Hematopoietic multipotent progenitor cell treated with erythropoietin and hydrocortisone succinate and interleukin-3 and kit ligand, for 4 days (in vitro differentiated cells): ENCODE measurements around the gene CREBL2.
"Not testable (repeated sequence)": the region's sequence is repeated elsewhere in the genome, so short reads cannot be mapped to it uniquely, and the experiment has no call there.

ENCODE experiments used
- DNase-seq: peaks from one replicate; pipeline ENCODE4 v3.0.0-alpha.2; 2015

The CREBL2 gene

DNA sequence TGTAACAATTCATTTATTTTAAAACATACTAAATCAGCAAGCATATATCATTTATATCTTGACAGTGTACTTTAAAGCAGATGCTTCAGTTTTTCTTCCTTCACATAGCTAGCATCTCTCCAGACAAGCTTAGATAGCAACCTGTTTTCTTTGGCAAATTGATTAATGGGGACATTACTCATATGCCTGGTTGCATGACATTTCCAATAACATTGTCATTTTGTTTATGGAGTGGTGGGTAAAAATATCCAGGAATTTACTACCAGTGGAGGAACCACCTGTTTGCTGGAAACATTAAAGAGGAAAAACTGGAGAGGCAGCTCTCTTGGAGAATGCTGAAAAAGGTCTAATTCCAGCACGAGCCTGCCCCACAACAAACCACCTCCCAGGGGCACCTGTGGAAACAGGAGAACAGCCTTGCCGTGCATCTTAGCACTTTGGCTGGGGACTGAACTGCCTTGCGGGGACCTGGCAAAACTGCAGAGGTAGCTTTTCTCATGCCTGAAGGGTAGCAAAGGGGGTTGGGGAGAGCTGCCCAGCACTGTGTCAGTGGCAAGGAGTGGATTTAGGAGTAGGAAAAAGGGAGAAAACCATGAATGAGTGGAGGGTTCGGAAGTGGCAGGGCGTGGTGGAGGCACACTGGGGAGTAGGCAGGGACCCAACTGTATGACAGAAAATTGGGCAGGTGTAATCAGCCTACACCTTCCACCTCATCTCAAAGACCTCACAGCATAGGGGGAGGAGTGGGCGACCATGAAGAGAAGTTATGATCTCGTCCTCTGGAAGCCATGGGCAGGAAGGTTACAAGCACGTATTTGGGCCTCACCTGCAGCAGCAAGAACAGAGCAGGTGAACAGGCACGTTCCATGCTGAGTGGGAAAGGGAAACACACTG lies 11.7 kb upstream of the CREBL2 start:
- no peak for DNase-seq

DNA sequence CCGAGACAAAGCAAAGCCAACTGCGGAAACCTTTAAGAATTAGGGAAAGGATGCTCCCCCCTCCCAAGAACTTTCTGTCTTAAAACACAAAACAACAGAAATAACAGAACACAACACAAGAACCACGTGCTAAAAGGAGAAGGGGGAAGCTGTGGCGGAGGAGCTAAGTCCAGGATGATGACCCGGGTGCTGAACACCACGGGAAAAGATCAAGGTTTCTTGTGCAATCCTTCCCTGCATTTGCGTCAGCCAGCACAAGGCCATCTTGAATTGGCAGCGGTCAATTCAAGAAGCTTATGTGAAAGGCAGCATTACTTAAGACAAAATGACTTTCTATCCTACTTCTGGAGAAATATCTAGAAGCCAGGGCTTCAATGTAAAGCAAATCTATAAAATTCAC lies 11.0 kb upstream of the CREBL2 start:
- peak; percentile 23 for DNase-seq

DNA sequence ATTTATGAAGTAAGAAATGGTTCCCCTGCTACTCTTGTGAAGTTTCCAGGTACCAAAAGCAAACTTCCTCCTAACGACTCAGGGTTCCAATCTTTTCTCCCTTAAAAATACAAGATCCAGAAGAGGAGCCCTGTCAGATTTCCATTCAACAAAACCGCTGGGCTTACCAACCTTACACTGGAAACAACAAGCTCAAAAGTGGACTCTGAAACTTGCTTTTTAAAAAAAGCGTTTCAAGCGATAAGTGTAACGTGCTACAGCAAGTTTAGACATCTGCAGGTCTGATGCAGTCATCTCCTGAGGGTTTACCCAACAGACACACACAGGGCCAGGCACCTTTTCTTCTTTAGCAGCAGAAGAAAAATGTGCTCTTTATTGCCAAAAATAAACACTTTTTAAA lies 6.9 kb upstream of the CREBL2 start:
- no peak for DNase-seq

DNA sequence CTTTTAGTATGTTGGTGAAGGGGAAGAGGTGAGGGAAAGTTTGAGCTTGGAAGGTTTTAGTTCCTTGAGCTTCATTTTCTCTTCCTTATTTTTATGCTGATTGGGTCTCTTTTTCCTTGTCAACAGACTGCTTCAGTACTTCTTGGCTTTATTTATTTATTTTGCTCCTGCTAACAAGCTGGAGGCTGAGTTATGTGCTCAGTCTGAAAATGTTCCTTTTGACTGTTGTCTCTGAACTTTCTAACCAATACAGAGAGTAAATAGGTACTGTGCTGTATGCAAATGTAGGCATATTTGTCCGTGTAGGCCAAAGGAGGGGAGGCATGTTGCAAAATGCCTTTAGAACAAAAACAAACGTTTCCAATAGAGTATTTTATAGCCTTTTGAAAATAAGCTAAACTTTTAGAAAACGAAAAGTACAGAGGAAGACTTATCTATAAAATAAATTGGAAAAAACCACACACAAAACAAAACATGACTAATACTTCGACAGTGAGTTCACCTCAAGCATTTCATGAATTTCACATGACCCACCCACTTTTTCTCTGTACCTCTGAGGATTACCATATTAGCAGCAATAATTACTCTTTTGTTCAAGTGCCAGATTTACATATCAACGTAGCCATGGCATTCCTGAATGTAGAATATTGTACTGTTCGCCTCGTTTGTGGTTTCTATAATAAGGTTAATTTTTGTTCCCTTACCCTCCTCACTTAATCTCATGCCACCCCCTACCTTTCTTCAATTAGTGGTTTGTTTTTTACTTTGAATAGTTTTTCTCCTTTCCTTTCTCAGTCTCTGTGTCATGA lies 4.7 kb upstream of the CREBL2 start:
- no peak for DNase-seq

DNA sequence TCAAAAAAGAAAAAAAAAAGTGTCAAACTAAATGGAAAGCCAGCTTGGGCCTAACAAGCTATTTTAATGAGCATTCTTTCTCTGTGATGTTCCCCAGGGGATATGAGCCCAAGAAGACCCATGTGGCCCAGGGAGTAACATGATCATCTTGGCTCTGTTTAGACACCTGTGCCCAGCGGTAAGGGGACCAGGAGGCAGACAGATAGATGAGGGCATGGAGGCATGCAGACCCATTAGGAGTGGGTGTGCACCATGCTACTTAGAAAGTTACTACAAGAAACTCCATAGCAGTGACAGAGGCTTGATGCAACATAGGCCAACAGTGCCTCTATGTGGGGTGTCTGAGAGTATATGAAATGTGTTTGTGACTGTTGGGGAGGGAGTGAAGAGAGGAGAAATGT lies 3.1 kb upstream of the CREBL2 start:
- peak; percentile 38 for DNase-seq

DNA sequence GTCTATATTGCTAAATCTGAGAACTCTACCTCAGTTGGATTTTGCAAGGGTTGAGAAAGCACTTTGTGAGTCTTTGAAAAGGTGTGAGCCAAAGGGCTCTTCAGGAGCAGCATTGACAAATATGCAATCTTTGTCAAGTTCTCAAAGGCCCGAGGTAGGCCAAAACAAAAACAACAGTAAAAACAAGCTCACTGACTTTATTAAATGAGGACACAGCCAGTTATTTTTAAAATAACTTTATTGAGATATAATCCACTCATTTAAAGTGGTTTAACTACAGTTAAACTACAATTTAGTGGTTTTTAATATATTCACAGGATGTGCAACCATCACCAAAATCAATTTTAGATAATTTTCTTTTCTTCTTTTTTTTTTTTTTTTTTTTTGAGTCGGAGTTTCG lies 2.0 kb upstream of the CREBL2 start:
- no peak for DNase-seq

DNA sequence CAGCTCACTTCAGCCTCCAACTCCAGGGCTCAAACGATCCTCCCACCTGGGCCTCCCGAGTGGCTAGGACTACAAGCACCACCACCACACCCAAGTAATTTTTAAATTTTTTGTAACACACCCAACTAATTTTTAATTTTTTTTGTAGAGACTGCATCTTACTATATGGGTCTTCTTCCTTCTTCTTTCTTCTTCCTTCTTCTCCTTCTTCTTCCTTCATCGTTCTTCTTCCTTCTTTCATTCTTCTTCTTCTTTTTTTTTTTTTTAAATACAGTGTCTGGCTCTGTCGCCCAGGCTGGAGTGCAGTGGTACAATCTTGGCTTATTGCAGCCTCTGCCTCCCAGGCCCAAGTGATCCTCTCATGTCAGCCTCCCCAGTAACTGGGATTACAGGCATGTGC lies 965 bp upstream of the CREBL2 start:
- no peak for DNase-seq

DNA sequence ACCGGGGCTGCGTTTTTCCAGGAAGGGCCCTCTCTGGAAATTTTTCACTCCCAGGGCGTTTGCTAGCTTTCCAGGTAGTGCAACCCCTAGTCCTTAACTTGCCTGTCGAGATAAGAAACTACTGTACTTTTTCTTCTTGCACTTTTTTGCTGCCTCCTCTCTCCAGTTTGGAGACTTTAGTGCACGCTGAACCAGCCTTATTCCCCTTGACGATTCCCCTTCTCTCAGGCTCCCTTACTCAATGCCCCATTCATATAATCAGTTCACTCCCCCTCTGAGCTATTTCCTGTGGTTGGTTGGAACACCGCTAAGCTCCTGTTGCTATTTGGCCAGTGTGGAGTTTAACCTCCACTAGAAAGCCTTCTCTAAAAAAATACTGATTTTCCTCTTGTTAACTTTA lies 682 bp downstream of the CREBL2 start:
- DNase-seq, result peak; percentile 78

DNA sequence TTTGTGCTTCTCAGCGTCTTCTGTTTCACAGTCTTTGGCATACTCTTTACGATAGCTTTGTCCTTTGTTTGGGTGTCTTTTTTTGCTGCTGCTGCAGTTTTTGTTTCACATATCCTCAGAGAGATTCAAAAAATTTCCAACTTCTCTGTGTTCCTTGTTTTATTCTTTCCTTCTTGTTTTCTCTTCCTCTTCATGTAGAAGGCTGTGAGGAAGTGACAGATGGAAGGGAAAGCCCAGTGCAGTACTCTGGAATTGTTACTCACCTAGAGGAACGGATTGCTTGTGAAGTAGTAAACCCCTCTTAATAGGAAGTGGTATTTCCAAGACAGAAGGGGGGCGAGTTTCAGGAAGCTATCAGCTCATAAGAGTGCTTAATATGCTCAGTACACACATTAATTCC lies 1.7 kb downstream of the CREBL2 start:
- DNase-seq, result peak; percentile 49

DNA sequence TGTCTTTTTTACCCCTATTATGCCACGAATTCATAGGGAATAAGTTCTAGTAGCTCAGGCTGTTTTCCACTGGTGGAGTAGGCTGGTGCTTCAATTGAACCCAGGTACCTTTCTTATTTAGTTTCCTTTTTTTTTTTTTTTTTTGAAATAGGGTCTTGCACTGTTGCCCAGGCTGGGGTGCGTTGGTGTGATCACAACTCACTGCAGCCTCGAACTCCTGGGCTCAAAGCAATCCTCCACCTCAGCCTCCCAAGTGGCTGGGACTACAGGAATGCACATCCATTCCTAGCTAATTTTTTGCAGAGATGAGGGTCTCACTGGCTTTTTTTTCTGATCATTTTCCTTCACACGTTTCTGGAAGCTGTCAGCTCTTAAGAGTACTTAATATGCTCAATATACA lies 2.7 kb downstream of the CREBL2 start:
- no peak for DNase-seq

DNA sequence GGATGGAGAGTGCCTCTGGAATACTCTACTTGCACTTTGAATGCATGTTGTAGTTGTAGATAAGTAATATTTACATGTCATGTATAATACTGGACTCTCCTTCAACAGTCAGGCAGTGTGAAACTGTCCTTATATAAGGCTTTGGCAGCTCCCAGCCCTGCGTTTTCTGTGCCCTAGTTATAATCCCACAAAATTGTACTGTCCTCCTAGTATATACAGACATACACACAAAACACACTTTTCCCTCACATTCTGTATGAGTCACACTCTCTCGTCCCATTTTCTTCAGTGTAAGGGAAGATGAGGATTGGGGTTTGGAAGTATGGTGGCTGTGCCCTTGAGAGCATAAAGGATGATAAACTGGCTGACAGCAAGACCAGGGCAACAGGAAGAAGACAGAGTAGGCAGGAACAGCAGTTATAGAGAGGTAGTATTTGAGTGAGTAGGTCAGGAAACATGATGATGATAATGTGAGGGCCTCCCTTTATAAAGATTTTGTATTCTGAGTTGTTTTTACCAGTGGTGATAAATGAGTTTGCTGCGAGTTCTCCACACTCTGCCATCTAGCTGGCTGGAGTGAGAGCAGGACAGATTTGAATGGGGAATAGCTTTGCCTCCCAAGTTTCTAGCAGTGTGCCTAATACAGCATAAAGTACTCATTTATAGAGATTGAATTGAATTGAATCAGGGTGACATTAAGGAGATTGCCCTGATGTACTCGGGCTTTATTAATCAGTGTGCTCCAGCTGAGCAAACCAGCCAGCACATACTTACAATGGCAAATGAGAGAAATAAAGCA lies 5.0 kb downstream of the CREBL2 start:
- DNase-seq, result no peak

DNA sequence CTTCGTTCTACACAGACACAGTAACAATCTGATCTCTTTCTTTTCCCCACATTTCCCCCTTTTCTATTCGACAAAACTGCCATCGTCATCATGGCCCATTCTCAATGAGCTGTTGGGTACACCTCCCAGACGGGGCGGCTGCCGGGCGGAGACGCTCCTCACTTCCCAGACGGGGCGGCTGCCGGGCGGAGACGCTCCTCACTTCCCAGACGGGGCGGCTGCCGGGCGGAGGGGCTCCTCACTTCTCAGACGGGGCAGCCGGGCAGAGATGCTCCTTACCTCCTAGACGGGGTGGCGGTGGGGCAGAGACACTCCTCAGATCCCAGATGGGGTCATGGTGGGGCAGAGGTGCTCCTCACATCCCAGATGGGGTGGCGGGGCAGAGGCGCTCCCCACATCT lies 6.4 kb downstream of the CREBL2 start:
- DNase-seq, result not testable (repeated sequence)

DNA sequence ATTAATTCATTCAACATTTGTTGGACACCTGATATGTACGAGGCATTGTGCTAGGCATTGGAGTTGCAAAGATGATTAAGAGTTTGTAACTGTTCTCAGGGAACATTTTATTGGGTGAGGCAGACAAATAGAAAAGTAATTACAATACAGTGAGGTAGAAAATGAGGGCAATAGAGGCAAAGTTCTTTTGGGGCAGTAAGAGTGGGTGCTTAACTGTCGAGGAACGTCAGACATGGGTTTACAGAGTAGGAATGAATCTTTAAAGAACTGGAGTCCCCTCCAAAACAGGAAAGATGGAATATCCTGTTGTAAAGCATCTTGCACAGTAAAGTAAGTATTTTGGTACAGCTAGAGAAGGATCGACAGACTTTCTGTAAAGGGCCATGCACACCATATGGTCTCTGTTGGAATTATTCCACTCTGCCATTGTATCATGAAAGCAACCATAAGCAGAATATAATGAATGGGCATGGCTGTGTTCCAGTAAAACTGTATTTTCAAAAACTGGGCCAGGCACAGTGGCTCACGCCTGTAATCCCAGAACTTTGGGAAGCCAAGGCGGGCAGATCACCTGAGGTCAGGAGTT lies 9.1 kb downstream of the CREBL2 start:
- DNase-seq, result no peak

DNA sequence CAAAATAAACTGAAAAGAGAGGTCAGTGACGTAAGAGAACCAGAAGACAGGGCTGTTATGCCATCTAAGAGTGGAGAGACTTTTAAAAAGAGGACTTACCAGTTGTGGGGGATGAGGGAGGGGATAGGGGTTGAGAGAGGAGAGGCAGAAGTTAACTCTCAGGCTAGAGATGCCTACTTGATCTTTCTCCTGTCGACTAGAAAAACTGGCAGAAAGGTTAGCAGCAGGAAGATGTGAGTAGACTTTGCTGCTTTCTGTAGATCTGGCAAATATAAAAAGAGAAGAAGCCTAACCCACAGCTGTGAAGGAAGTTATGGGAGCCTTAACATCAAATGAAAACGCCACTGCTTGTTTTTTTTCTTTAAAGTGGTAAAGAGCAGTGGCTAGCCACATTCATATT lies 10.7 kb downstream of the CREBL2 start:
- DNase-seq, result peak; percentile 38

DNA sequence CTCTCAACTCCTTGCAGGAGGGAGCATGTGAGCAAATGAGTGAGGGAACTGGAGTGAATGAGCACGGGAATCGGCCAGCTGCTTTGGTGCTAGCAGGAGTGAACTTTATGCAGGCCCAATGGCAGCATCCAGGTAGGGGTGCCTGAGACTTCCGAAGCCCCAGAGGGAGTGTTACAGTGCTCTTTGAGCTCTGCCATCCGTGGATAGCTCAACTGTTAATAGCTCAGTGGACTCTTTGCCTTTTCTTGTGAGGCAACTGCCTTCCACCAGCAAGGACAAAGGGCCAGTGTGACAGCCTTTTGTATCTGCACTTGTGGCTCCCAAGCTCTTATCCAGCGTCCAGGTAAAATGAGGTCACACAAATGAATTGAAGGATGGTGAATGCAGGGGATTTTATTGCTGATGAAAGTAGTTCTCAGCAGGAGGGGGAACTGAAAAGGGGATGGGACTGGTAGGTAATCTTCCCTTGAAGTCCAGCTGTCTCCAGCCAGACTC lies 12.9 kb downstream of the CREBL2 start:
- DNase-seq, result no peak

DNA sequence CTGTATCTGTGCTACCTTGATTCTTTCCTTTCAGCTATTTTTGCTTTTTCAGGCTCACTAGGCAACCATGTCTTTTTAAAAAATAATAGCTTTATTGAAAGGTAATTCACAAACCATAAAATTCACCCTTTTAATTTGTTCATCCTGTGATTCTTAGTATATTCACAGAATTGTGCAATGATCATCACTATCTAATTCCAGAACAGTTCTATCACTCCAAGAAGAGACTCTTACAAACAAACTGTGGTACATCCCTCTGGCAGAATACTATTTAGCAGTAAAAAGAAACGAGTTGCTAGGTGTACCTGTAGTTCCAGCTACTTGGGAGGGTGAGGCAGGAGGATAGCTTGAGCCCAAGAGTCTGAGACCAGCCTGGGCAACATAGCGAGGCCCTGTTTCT lies 14.8 kb downstream of the CREBL2 start:
- no peak for DNase-seq

DNA sequence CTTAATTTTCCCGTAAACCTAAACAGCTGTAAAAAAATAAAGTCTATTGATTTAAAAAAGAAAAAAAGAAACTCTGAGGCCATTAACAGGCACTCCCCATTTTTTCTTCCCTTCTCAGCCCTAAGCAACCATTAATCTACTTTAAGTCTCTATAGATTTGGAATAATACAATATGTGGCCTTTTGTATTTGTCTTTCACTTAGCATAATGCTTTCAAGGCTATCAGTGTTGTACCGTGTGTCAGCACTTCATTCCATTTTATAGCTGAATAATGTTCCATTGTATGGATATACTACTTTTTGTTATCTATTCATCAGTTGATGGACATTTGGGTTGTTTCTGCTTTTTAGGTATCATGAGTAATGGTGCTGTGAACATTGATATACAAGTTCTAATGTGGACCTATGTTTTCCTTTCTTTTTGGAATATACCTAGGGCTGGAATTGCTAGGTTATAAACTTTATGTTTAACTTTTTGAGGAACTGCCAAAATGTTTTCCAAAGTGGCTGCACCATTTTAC lies 15.7 kb downstream of the CREBL2 start:
- DNase-seq, result no peak

DNA sequence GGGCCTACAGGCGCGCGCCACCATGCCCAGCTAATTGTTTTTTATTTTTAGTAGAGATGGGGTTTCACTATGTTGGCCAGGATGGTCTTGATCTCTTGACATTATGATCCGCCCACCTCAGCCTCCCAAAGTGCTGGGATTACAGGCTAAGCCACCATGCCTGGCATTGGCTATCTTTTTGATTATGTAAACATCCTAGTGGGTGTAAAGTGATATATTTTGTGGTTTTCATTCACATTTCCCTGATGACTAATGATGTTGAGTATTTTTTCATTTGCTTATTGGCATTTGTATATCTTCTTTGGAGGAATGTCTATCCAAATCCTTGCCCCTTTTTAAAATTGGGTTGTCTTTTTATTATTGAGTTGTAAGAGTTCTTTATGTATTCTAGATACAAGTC lies 16.3 kb downstream of the CREBL2 start:
- no peak for DNase-seq

DNA sequence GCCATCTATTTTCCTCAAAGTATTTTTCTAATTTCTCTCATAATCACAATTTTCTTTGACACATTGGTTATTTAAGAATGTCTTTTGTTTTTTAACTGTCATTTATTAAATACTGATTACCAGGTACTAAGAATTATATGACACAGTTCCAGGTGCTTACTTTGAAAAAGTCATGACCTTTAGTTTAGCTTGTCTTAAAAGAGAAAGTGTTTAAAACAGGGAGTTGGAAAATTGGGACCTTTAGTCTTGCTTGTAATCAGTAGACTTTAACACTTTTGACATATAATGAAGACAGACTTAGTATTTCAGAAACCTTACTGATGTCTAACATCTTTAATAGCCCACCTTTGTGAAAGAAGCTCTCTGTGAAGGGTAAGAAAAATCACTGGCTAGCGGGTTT lies 19.2 kb downstream of the CREBL2 start:
- DNase-seq, result no peak

DNA sequence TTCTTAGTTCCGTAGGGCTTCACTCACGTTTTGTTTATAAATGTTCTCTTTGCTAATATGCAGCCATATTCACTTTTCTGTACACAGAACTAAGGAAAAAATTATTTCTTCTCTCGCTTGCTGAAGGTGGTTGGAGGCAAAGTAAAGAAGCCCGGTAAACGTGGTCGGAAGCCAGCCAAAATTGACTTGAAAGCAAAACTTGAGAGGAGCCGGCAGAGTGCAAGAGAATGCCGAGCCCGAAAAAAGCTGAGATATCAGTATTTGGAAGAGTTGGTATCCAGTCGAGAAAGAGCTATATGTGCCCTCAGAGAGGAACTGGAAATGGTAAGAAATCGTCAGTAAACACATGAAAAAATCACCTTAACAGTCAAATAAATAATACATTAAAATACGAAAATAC lies 24.0 kb downstream of the CREBL2 start:
- no peak for DNase-seq

DNA sequence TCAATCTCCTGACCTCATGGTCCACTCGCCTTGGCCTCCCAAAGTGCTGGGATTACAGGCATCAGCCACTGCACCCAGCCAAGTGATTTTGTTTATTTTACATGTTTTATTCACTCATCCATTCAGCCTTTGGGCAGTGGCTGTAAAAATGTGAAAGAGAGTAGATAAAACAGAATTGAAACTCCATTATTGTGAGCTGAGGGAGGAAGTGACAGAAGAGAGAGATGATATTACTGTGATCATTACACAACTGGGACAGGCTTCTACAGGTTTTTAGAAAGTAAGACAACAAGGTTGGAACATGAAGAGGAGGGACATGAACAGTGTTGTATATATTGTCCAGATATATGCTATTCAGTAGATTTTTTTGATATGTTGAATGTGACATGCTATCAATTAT lies 25.0 kb downstream of the CREBL2 start:
- DNase-seq, result no peak

DNA sequence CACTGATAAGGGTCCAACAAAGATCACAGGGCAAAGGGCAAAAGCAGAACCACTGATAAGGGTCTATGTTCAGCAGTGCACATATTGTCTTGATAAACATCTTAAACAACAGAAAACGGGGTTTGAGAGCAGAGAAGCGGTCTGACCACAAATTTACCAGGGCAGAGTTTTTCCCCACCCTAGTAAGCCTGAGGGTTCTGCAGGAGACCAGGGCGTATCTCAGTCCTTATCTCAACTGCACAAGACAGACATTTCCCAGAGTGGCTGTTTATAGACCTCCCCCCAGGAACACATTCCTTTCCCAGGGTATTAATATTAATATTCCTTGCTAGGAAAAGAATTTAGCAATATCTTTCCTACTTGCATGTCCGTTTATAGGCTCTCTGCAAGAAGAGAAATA lies 28.3 kb downstream of the CREBL2 start:
- DNase-seq, result peak; percentile 30

DNA sequence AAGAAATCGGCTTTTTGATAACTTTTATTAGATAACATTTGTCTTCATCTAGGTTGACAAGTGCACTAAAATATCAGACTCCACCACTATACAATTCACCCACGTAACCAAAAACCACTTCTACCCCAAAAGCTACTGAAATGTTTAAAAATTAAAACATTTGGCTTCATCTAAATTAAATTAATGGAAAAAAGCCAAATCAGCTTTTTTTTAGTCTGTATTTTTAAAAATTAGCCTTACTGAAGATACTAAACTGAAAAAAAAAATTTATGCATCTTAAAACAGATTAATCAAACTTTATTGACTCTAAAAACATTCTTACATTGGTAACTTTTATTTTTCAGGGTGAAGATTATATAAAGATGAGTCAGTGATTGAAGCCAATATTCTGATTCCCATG lies 30.0 kb downstream of the CREBL2 start:
- no peak for DNase-seq
